Prostate gland (tissue), 2 donors: ENCODE measurements around the gene LSM7. TPM values are rescaled to one million over a fixed set of nuclear protein-coding genes. Genes with fewer than 3 reads are reported as not detected.

Source experiments
- DNase-seq: peaks from one replicate; pipeline ENCODE4 v3.0.0-alpha.2; 2019; ENCODE audit warnings: low spot score
- H3K27ac ChIP-seq, 2 donors: fragments of 200-600 bp; sonication (generic); 2 replicates each; pipeline ENCODE4 v1.5.1; 2017 to 2019
- H3K27me3 ChIP-seq: fragments of 200-600 bp; sonication (generic); replicated peaks from 2 replicates; pipeline ENCODE4 v1.5.1; 2019; ENCODE audit not compliant: insufficient read depth
- H3K36me3 ChIP-seq, 2 donors: fragments of 200-600 bp; sonication (generic); 1 replicate in 1 of 2; 2 replicates in 1 of 2; pipeline versions ENCODE4 v1.5.1 to v1.8.1; 2017 to 2019
- H3K4me1 ChIP-seq: fragments of 200-600 bp; sonication (generic); replicated peaks from 2 replicates; pipeline ENCODE4 v1.5.1; 2019
- H3K4me3 ChIP-seq, 2 donors: fragments of 200-600 bp; sonication (generic); 2 replicates each; pipeline ENCODE4 v1.5.1; 2017 to 2019
- H3K9me3 ChIP-seq: fragments of 200-600 bp; sonication (generic); 2 replicates; pipeline ENCODE4 v1.5.1; 2017
- POLR2A ChIP-seq: fragments of 450-650 bp; IDR thresholded peaks from one replicate; pipeline ENCODE4 v1.6.1; 2016; ENCODE audit warnings: antibody characterized with exemption, mild to moderate bottlenecking
- POLR2AphosphoS5 ChIP-seq: sonication (generic); formaldehyde crosslinking; IDR thresholded peaks from one replicate; pipeline ENCODE4 v1.6.1; 2017; ENCODE audit warnings: antibody characterized with exemption
- WGBS: methylation state at CpG from one replicate; pipeline ENCODE4 v1.1.5; 2018; 5-methylcytosine and 5-hydroxymethylcytosine counted together
- intact Hi-C: fragments of 100-400 bp; cut with DNase I; formaldehyde crosslinking; loops from one replicate; pipeline ENCODE4 v1.14.2; 2022
- total RNA-seq, 2 donors: library from RNA; depleted of rRNA; stranded (reverse); fragments of >200 nt; gene quantifications; one replicate each; pipeline ENCODE4 v1.1.0, GENCODE V29; 2016
- TF ChIP-seq, protein P1 (sequence below), 4 experiments: fragments of 200-600 bp in 2 of 4; fragments of 450-650 bp in 2 of 4; sonication (generic) in 2 of 4; IDR thresholded peaks; 1 replicate in 3 of 4; 2 replicates in 1 of 4; pipeline ENCODE4 v1.5.1; 2016 to 2019; ENCODE audit warnings: antibody characterized with exemption in 4 of 4, mild to moderate bottlenecking in 2 of 4, moderate library complexity in 2 of 4

LSM7 gene
- total RNA-seq, 2 donors from 2014 or later, result 125 to 135 TPM

DNA sequence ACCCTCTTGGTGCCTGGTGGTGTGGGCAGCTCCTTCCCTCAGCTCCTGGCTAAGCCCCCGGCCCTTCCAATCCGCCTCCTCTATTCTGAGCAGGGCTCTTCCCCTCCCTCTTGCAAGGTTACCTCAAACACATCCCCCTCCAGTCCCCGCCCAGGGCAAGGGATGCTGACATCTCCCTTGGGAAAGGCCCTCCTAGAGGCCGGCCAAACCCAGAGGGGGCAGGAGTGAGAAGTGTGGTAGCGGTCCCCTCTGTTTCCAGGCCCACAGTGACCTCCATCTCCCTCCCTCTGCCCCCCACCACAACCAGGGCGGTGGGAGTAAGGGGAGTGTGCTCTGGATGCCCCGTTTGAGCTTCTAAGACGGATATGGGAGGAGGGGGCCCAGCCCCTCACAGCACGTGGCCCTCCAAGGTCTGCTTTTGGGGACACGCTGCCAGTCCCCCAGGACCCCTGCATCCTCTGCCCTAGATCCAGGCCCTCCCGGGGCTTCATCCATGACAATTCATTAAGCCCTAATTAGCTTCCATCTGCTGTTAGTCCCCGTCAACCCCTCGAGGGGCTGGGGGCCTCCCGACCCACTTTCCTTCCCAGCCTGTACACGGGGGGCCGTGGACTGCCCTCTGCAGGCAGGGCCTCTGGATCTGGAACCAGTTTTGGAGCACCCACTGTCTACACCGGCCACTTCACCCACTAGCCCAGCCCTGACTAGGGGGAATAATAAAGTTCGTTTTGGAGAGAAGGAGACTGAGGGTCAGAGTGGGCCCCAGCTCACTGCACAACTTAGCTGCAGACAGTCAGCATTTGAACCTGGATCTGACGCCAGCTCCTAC lies 22.7 kb downstream of the LSM7 start:
- DNase-seq, result no peak
- no peaks in the 10 kb centered on the region for H3K36me3 ChIP-seq
- no peaks in the 10 kb centered on the region for H3K9me3 ChIP-seq
- 79% methylated on average over 19 of the region's 19 CpGs for WGBS
- intact Hi-C loops, result no loop called here
- H3K27me3 ChIP-seq, result peaks cover 11% of the 10 kb centered on the region
- H3K4me1 ChIP-seq, result no peaks in the 10 kb centered on the region
- no peak overlapping the region for H3K4me3 ChIP-seq
- TF ChIP-seq, protein P1, sequence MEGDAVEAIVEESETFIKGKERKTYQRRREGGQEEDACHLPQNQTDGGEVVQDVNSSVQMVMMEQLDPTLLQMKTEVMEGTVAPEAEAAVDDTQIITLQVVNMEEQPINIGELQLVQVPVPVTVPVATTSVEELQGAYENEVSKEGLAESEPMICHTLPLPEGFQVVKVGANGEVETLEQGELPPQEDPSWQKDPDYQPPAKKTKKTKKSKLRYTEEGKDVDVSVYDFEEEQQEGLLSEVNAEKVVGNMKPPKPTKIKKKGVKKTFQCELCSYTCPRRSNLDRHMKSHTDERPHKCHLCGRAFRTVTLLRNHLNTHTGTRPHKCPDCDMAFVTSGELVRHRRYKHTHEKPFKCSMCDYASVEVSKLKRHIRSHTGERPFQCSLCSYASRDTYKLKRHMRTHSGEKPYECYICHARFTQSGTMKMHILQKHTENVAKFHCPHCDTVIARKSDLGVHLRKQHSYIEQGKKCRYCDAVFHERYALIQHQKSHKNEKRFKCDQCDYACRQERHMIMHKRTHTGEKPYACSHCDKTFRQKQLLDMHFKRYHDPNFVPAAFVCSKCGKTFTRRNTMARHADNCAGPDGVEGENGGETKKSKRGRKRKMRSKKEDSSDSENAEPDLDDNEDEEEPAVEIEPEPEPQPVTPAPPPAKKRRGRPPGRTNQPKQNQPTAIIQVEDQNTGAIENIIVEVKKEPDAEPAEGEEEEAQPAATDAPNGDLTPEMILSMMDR (IDR thresholded peaks at IDR 0.05), result no peak
- TF ChIP-seq POLR2A, result no peak
- TF ChIP-seq POLR2AphosphoS5, result no peak
- no peak overlapping the region for H3K27ac ChIP-seq

DNA sequence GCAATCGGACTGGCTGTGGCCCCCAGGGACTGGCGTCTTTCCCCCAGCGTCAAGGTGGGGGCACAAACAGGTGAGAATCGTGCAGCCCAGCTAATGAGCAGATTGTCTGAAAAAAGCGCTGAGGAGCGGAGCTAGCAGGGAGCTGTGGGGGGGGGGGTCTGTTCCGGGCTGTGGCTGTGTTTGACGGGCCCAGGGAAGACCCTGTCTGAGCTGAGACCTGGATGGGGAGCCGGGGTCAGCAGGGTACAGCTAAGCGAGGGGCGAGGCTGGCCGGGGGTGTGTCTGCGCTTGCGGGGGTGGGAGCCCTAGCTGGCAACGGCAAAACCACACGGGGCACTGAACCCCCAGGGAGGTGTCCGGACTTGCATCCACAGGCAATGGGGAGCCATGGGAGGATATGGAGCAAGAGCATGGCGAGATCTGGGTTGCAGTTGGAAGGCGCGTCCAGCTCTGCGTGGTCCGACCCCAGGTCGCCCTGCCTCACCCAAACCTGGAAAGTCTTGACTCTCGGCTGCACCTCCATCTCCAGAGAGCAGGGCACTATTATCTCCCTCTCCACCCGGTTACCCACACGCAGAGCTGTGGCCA lies 25.1 kb downstream of the LSM7 start:
- Histone ChIP-seq H3K36me3 (no peaks in the 10 kb centered on the region), H3K9me3 (no peaks in the 10 kb centered on the region), H3K27me3 (peaks cover 11% of the 10 kb centered on the region), H3K4me3 (no peak overlapping the region), H3K27ac (no peak overlapping the region), H3K4me1 (no peaks in the 10 kb centered on the region)
- intact Hi-C loops, result no loop called here
- no peak for DNase-seq
- WGBS, result 76% methylated on average over 26 of the region's 26 CpGs
- TF ChIP-seq, protein P1 (IDR thresholded peaks at IDR 0.05), result no peak
- TF ChIP-seq POLR2A (no peak), POLR2AphosphoS5 (no peak)

- no peaks in the 10 kb centered on the region for H3K9me3 ChIP-seq
- TF ChIP-seq, protein P1 (IDR thresholded peaks at IDR 0.05), result no peak
- no peak for TF ChIP-seq POLR2AphosphoS5
- TF ChIP-seq POLR2A, result no peak
- H3K4me3 ChIP-seq, result no peak overlapping the region
- WGBS, result 23% methylated on average over 56 of the region's 62 CpGs
- no peaks in the 10 kb centered on the region for H3K4me1 ChIP-seq
- intact Hi-C loops, result no loop called here
- H3K27me3 ChIP-seq, result peaks cover 11% of the 10 kb centered on the region
- no peak for DNase-seq
- H3K36me3 ChIP-seq, result no peaks in the 10 kb centered on the region
- no peak overlapping the region for H3K27ac ChIP-seq
These were observed 25.8 kb downstream of the LSM7 start for GRCh38 chr19:2302319-2303210.

DNA sequence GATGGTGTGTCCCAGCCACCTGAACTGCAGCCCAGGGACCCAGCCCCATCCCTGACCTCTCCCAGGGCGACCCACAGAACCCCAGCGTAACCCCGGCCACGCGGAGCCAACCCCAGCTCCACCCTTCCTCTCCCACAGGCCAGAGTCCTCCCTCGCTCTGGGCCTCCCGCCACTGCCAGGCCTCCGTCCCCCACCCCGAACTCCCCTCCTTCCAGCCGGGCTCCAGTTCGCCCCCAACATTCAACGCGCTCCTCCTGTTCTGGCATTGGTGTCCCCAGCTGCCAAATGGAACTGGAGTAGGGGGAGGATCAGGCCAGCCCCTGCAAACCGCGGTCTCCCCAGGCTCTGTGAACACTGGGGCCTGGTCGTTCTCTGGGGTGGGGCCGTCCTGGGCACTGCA lies 27.9 kb downstream of the LSM7 start:
- Histone ChIP-seq H3K4me1 (no peaks in the 10 kb centered on the region), H3K36me3 (no peaks in the 10 kb centered on the region), H3K9me3 (no peaks in the 10 kb centered on the region), H3K27me3 (peaks cover 13% of the 10 kb centered on the region), H3K27ac (no peak overlapping the region), H3K4me3 (no peak overlapping the region)
- no peak for DNase-seq
- intact Hi-C loops, result no loop called here
- WGBS, result 77% methylated on average over 17 of the region's 17 CpGs
- TF ChIP-seq, protein P1 (IDR thresholded peaks at IDR 0.05), result no peak
- TF ChIP-seq POLR2A (no peak), POLR2AphosphoS5 (no peak)
